GM12801 (cell line): Measurements from ENCODE around the gene GTPBP2.

Experiments
- CTCF ChIP-seq: IDR thresholded peaks from one replicate; pipeline ENCODE4 v1.5.1; 2011; ENCODE audit warnings: control low read depth; ENCODE audit not compliant: insufficient read length; ENCODE audit errors: extremely low read depth

Gene GTPBP2

GRCh38 chr6:43645613-43645964, 16.5 kb upstream of the GTPBP2 start:
- no peak for TF ChIP-seq CTCF

- no peak for TF ChIP-seq CTCF
These were observed 16.0 kb upstream of the GTPBP2 start, which contains the start of gene RSPH9 for GRCh38 chr6:43644940-43645612. RSPH9 (plus strand) TSS chr6:43645036; CDS start chr6:43645099, 63 bp downstream.

- no peak for TF ChIP-seq CTCF
These were observed 11.1 kb upstream of the GTPBP2 start for GRCh38 chr6:43639984-43640800.

GRCh38 chr6:43636308-43636659, 7.2 kb upstream of the GTPBP2 start:
- no peak for TF ChIP-seq CTCF

- no peak for TF ChIP-seq CTCF
These were observed 6.6 kb upstream of the GTPBP2 start, which contains the start of gene MAD2L1BP for GRCh38 chr6:43635387-43636307. MAD2L1BP (plus strand) TSS chr6:43635840; CDS start chr6:43635876, 36 bp downstream.

GRCh38 chr6:43634702-43635303, 5.7 kb upstream of the GTPBP2 start:
- TF ChIP-seq CTCF = no peak
